Colonic mucosa (tissue), 4 donors: ENCODE data around the gene GAS7. TPM values are rescaled to one million over a fixed set of nuclear protein-coding genes. Genes with fewer than 3 reads are reported as not detected.

ENCODE experiments used
- DNase-seq: peaks from one replicate; pipeline ENCODE4 v3.0.0-alpha.2; 2020
- H3K27ac ChIP-seq: fragments of 200-600 bp; one replicate; pipeline ENCODE4 v1.8.0; 2021
- H3K27me3 ChIP-seq: fragments of 200-600 bp; one replicate; pipeline ENCODE4 v1.8.0; 2021
- H3K36me3 ChIP-seq: fragments of 200-600 bp; one replicate; pipeline ENCODE4 v1.8.0; 2021
- H3K4me1 ChIP-seq: fragments of 200-600 bp; one replicate; pipeline ENCODE4 v1.8.0; 2021; ENCODE audit warnings: mild to moderate bottlenecking
- H3K4me3 ChIP-seq: fragments of 200-600 bp; one replicate; pipeline ENCODE4 v1.8.0; 2021
- H3K9ac ChIP-seq, 2 donors: one replicate each; pipeline ENCODE4 v1.7.0; 2013; ENCODE audit warnings: control low read depth in 2 of 2, low read depth in 2 of 2, low read length in 2 of 2
- H3K9me3 ChIP-seq: fragments of 200-600 bp; one replicate; pipeline ENCODE4 v1.8.0; 2021
- intact Hi-C: fragments of 100-400 bp; cut with DNase I; formaldehyde crosslinking; loops from one replicate; pipeline ENCODE4 v1.14.1; 2022
- total RNA-seq, 2 donors: library from RNA; stranded (reverse); fragmentation: NEBNext Ultra II Directional in 1 of 2; extraction: Animal tissue kit (Norgen Biotek cat#: 25700) in 1 of 2; gene quantifications; one replicate each; pipeline ENCODE4 v1.2.1, GENCODE V29; 2021
- TF ChIP-seq, protein P1 (sequence below): fragments of 200-600 bp; IDR thresholded peaks from one replicate; pipeline ENCODE4 v1.8.0; 2022; ENCODE audit warnings: antibody characterized with exemption, mild to moderate bottlenecking
- donor health status: healthy.
- donor health status: DM: no; HTN: no; CAD: no.
- donor health status: DM: no; HTN: no; CAD: no.

Gene GAS7
- total RNA-seq, 2 donors from 2014 or later, result 4.7 to 17.0 TPM

DNA sequence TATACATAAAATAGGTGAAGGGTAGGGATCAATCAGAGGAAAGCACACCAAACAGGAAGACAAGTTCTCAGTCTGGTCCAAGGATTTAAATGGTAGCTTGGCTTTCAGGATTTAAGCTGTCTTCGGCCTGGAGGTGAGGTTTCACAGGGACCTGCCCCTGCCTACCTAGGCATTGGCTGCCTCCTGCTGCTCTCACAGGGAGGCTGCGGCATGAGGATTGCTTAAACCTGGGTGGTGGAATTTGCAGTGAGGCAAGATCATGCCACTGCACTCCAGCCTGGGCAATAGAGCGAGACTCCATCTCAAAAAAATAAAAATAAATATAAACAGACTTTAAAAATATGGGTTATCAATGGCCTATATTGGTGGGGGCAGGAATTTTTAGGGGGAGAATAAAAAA lies 114.5 kb downstream of the GAS7 start:
- H3K9ac ChIP-seq, result no peak overlapping the region
- no peak overlapping the region for H3K27ac ChIP-seq
- DNase-seq, result no peak
- H3K9me3 ChIP-seq, result no peaks in the 10 kb centered on the region
- intact Hi-C loops, result no loop called here
- H3K4me3 ChIP-seq, result no peak overlapping the region
- TF ChIP-seq, protein P1, sequence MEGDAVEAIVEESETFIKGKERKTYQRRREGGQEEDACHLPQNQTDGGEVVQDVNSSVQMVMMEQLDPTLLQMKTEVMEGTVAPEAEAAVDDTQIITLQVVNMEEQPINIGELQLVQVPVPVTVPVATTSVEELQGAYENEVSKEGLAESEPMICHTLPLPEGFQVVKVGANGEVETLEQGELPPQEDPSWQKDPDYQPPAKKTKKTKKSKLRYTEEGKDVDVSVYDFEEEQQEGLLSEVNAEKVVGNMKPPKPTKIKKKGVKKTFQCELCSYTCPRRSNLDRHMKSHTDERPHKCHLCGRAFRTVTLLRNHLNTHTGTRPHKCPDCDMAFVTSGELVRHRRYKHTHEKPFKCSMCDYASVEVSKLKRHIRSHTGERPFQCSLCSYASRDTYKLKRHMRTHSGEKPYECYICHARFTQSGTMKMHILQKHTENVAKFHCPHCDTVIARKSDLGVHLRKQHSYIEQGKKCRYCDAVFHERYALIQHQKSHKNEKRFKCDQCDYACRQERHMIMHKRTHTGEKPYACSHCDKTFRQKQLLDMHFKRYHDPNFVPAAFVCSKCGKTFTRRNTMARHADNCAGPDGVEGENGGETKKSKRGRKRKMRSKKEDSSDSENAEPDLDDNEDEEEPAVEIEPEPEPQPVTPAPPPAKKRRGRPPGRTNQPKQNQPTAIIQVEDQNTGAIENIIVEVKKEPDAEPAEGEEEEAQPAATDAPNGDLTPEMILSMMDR, result no peak
- H3K4me1 ChIP-seq, result no peaks in the 10 kb centered on the region
- no peaks in the 10 kb centered on the region for H3K36me3 ChIP-seq
- no peaks in the 10 kb centered on the region for H3K27me3 ChIP-seq

DNA sequence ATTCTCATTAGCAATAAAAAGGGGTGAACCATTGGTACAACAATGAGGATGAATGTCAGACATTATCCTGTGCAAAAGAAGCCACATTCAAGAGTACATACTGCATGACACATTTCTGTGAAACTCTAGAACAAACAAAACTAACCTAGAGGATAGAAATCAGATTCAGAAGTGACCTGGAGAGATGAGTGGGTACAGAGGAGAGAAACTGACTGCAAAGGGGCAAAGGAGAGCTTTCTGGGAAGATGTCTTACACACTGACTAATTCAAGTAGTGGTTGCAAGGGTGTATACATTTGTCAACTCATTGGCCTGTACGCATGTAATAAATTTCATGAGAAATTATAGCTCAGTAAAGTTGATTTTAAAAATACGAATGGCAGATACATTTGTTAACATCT lies 115.6 kb downstream of the GAS7 start:
- H3K27me3 ChIP-seq, result no peaks in the 10 kb centered on the region
- intact Hi-C loops, result no loop called here

DNA sequence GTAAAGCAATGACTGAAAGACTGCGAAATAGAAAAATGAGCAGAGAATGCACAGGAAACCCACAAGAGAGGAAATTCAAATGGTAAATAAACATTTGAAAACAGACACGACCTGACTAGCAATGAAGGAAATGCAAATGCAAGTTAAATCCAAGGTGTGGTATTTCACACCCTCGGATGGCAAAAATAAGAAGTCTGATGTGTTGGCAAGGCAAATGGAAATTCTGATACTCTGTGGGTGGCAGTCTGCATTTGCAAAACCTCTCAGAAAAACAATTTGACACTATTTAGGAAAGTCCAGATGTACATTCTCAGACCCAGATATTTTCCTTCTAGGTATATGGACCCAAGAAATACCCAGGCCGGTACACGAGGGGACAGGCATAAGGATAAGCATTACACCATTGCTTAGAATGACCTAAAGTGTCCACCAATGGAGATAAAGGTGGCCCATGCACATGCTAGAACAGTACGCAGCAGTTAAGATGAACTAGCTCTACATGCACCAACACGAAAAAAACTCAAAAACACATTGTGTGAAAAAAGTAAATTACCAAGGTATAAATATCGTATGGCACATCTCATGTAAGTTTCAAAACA lies 116.7 kb downstream of the GAS7 start:
- Histone ChIP-seq H3K36me3 (no peaks in the 10 kb centered on the region), H3K9ac (no peak overlapping the region), H3K4me1 (no peaks in the 10 kb centered on the region), H3K9me3 (no peaks in the 10 kb centered on the region), H3K27ac (no peak overlapping the region), H3K27me3 (no peaks in the 10 kb centered on the region), H3K4me3 (no peak overlapping the region)
- TF ChIP-seq, protein P1, result no peak
- intact Hi-C loops, result no loop called here
- no peak for DNase-seq

More for the DNA sequence above, 115.6 kb downstream of the GAS7 start:
- Histone ChIP-seq H3K4me3 (no peak overlapping the region), H3K27ac (no peak overlapping the region), H3K9ac (no peak overlapping the region), H3K36me3 (no peaks in the 10 kb centered on the region), H3K4me1 (no peaks in the 10 kb centered on the region), H3K9me3 (no peaks in the 10 kb centered on the region)
- DNase-seq, result no peak
- TF ChIP-seq, protein P1, result no peak

DNA sequence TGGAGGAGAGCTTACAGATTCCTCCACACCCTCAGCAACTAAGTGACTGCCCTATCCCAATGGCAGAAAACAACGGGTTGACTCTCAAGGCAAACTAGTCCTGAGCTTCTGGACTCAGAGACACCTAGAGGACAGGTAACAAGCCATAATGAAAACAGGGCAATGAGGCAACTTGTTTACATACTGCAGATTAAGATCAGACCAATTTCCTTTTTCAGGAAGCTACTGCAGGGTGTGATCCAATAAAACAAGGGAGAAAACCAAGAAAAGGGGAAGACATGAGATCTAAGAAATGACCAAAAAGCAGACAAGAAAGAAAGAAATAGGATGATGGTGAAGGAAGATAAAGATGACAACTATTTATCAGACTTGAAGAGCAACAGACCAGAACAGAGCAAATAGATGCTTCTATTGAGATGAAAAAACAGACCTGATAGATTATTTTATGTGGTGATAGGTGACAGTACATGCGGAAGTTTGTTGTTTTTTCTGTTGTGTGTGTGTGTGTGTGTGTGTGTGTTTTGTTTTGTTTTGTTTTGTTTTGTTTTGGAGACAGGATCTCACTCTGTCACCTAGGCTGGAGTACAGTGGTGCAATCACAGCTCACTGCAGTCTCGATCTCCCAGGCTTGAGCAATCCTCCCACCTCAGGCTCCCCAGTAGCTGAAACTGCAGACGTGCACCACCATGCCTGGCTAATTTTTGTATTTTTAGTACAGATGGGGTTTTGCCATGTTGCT lies 120.7 kb downstream of the GAS7 start:
- Histone ChIP-seq H3K9me3 (no peaks in the 10 kb centered on the region), H3K27ac (no peak overlapping the region), H3K9ac (no peak overlapping the region), H3K4me3 (no peak overlapping the region), H3K4me1 (no peaks in the 10 kb centered on the region), H3K27me3 (no peaks in the 10 kb centered on the region), H3K36me3 (no peaks in the 10 kb centered on the region)
- intact Hi-C loops, result no loop called here
- DNase-seq, result no peak
- TF ChIP-seq, protein P1, result no peak

DNA sequence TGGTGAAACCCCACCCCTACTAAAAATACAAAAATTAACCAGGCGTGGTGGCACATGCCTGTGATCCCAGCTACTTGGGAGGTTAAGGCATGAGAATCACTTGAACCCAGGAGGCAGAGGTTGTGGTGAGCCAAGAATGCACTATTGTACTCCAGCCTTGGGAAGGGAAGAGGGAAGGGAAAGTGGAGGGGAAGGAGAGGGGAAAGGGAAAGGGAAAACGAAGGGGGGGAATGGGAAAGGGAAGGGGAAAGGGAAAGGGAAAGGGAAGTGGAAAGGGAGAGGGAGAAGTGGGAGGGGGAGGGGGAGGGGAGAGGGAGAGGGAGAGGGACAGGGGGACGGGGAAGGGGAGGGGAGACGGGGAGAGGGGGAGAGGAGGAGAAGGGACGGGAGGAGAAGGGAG lies 122.5 kb downstream of the GAS7 start:
- no peaks in the 10 kb centered on the region for H3K4me1 ChIP-seq
- no peaks in the 10 kb centered on the region for H3K9me3 ChIP-seq
- DNase-seq, result no peak
- intact Hi-C loops, result no loop called here
- no peak overlapping the region for H3K27ac ChIP-seq
- H3K4me3 ChIP-seq, result no peak overlapping the region
- H3K9ac ChIP-seq, result no peak overlapping the region
- no peaks in the 10 kb centered on the region for H3K27me3 ChIP-seq
- TF ChIP-seq, protein P1, result no peak
- no peaks in the 10 kb centered on the region for H3K36me3 ChIP-seq
